ENCODE data around the gene GATC.
"Not testable (repeated sequence)": the region's sequence is repeated elsewhere in the genome, so short reads cannot be mapped to it uniquely, and the experiment has no call there.

GATC gene

GRCh38 chr12:120479458-120479857 is 33.2 kb downstream of the GATC start:
- H3K27me3 ChIP-seq (ENCODE audit: control insufficient read depth, insufficient read depth, low read length), result no peaks in the 10 kb centered on the region
- no peaks in the 10 kb centered on the region for H3K36me3 ChIP-seq (ENCODE audit: control insufficient read depth, insufficient read depth, low read length)
- no peak overlapping the region for H3K9ac ChIP-seq (ENCODE audit: low read length)
- no peaks in the 10 kb centered on the region for H3K9me3 ChIP-seq (ENCODE audit: control insufficient read depth, low read length)
- H3K4me1 ChIP-seq (ENCODE audit: control insufficient read depth, insufficient read depth, low read length), result no peaks in the 10 kb centered on the region
- no peak overlapping the region for H3K4me3 ChIP-seq (ENCODE audit: low read length)

GRCh38 chr12:120480211-120480610 is 34.0 kb downstream of the GATC start:
- Histone ChIP-seq H3K27me3 (ENCODE audit: control insufficient read depth, insufficient read depth, low read length) (no peaks in the 10 kb centered on the region), H3K9ac (ENCODE audit: low read length) (no peak overlapping the region), H3K4me1 (ENCODE audit: control insufficient read depth, insufficient read depth, low read length) (no peaks in the 10 kb centered on the region), H3K36me3 (ENCODE audit: control insufficient read depth, insufficient read depth, low read length) (no peaks in the 10 kb centered on the region), H3K4me3 (ENCODE audit: low read length) (no peak overlapping the region), H3K9me3 (ENCODE audit: control insufficient read depth, low read length) (no peaks in the 10 kb centered on the region)

- H3K4me1 ChIP-seq (ENCODE audit: control insufficient read depth, insufficient read depth, low read length), result no peaks in the 10 kb centered on the region
- H3K4me3 ChIP-seq (ENCODE audit: low read length), result no peak overlapping the region
- no peaks in the 10 kb centered on the region for H3K27me3 ChIP-seq (ENCODE audit: control insufficient read depth, insufficient read depth, low read length)
- H3K9ac ChIP-seq (ENCODE audit: low read length), result no peak overlapping the region
- no peaks in the 10 kb centered on the region for H3K36me3 ChIP-seq (ENCODE audit: control insufficient read depth, insufficient read depth, low read length)
- no peaks in the 10 kb centered on the region for H3K9me3 ChIP-seq (ENCODE audit: control insufficient read depth, low read length)
Observed at GRCh38 chr12:120481022-120481767, 35.0 kb downstream of the GATC start.

- no peaks in the 10 kb centered on the region for H3K36me3 ChIP-seq (ENCODE audit: control insufficient read depth, insufficient read depth, low read length)
- no peaks in the 10 kb centered on the region for H3K4me1 ChIP-seq (ENCODE audit: control insufficient read depth, insufficient read depth, low read length)
- no peak overlapping the region for H3K9ac ChIP-seq (ENCODE audit: low read length)
- H3K4me3 ChIP-seq (ENCODE audit: low read length), result no peak overlapping the region
- H3K27me3 ChIP-seq (ENCODE audit: control insufficient read depth, insufficient read depth, low read length), result no peaks in the 10 kb centered on the region
- H3K9me3 ChIP-seq (ENCODE audit: control insufficient read depth, low read length), result no peaks in the 10 kb centered on the region
Observed at GRCh38 chr12:120483621-120484020, 37.4 kb downstream of the GATC start.

GRCh38 chr12:120485961-120486881 is 40.0 kb downstream of the GATC start:
- Histone ChIP-seq H3K36me3 (ENCODE audit: control insufficient read depth, insufficient read depth, low read length) (no peaks in the 10 kb centered on the region), H3K9me3 (ENCODE audit: control insufficient read depth, low read length) (no peaks in the 10 kb centered on the region), H3K4me1 (ENCODE audit: control insufficient read depth, insufficient read depth, low read length) (no peaks in the 10 kb centered on the region), H3K27me3 (ENCODE audit: control insufficient read depth, insufficient read depth, low read length) (no peaks in the 10 kb centered on the region), H3K4me3 (ENCODE audit: low read length) (no peak overlapping the region), H3K9ac (ENCODE audit: low read length) (no peak overlapping the region)

- not testable (repeated sequence) for H3K27me3 ChIP-seq (ENCODE audit: control insufficient read depth, insufficient read depth, low read length); H3K9me3 ChIP-seq (ENCODE audit: control insufficient read depth, low read length); H3K4me3 ChIP-seq (ENCODE audit: low read length); H3K9ac ChIP-seq (ENCODE audit: low read length); H3K4me1 ChIP-seq (ENCODE audit: control insufficient read depth, insufficient read depth, low read length); H3K36me3 ChIP-seq (ENCODE audit: control insufficient read depth, insufficient read depth, low read length)
Observed at GRCh38 chr12:120487552-120487951, 41.3 kb downstream of the GATC start.

GRCh38 chr12:120488057-120488640 is 41.9 kb downstream of the GATC start:
- Histone ChIP-seq H3K9me3 (ENCODE audit: control insufficient read depth, low read length) (no peaks in the 10 kb centered on the region), H3K36me3 (ENCODE audit: control insufficient read depth, insufficient read depth, low read length) (no peaks in the 10 kb centered on the region), H3K4me3 (ENCODE audit: low read length) (no peak overlapping the region), H3K27me3 (ENCODE audit: control insufficient read depth, insufficient read depth, low read length) (no peaks in the 10 kb centered on the region), H3K9ac (ENCODE audit: low read length) (no peak overlapping the region), H3K4me1 (ENCODE audit: control insufficient read depth, insufficient read depth, low read length) (no peaks in the 10 kb centered on the region)

- H3K36me3 ChIP-seq (ENCODE audit: control insufficient read depth, insufficient read depth, low read length), result no peaks in the 10 kb centered on the region
- no peaks in the 10 kb centered on the region for H3K27me3 ChIP-seq (ENCODE audit: control insufficient read depth, insufficient read depth, low read length)
- H3K4me1 ChIP-seq (ENCODE audit: control insufficient read depth, insufficient read depth, low read length), result no peaks in the 10 kb centered on the region
- H3K4me3 ChIP-seq (ENCODE audit: low read length), result no peak overlapping the region
- H3K9ac ChIP-seq (ENCODE audit: low read length), result no peak overlapping the region
- H3K9me3 ChIP-seq (ENCODE audit: control insufficient read depth, low read length), result no peaks in the 10 kb centered on the region
Observed at GRCh38 chr12:120489018-120489417, 42.8 kb downstream of the GATC start.

GRCh38 chr12:120490325-120490724 is 44.1 kb downstream of the GATC start:
- Histone ChIP-seq H3K4me1 (ENCODE audit: control insufficient read depth, insufficient read depth, low read length) (no peaks in the 10 kb centered on the region), H3K36me3 (ENCODE audit: control insufficient read depth, insufficient read depth, low read length) (no peaks in the 10 kb centered on the region), H3K9me3 (ENCODE audit: control insufficient read depth, low read length) (no peaks in the 10 kb centered on the region), H3K27me3 (ENCODE audit: control insufficient read depth, insufficient read depth, low read length) (no peaks in the 10 kb centered on the region), H3K9ac (ENCODE audit: low read length) (no peak overlapping the region), H3K4me3 (ENCODE audit: low read length) (no peak overlapping the region)

GRCh38 chr12:120490833-120491512 is 44.7 kb downstream of the GATC start:
- no peaks in the 10 kb centered on the region for H3K9me3 ChIP-seq (ENCODE audit: control insufficient read depth, low read length)
- H3K4me3 ChIP-seq (ENCODE audit: low read length), result no peak overlapping the region
- no peaks in the 10 kb centered on the region for H3K36me3 ChIP-seq (ENCODE audit: control insufficient read depth, insufficient read depth, low read length)

GRCh38 chr12:120495186-120495730 is 49.0 kb downstream of the GATC start:
- peaks cover 5% of the 10 kb centered on the region for H3K4me1 ChIP-seq (ENCODE audit: control insufficient read depth, insufficient read depth, low read length)
- H3K9me3 ChIP-seq (ENCODE audit: control insufficient read depth, low read length), result no peaks in the 10 kb centered on the region
- H3K9ac ChIP-seq (ENCODE audit: low read length), result peak overlapping the region; percentile 68
- no peaks in the 10 kb centered on the region for H3K27me3 ChIP-seq (ENCODE audit: control insufficient read depth, insufficient read depth, low read length)
- H3K36me3 ChIP-seq (ENCODE audit: control insufficient read depth, insufficient read depth, low read length), result no peaks in the 10 kb centered on the region
- no peak overlapping the region for H3K4me3 ChIP-seq (ENCODE audit: low read length)

More at GRCh38 chr12:120490833-120491512, 44.7 kb downstream of the GATC start:
- Histone ChIP-seq H3K4me1 (ENCODE audit: control insufficient read depth, insufficient read depth, low read length) (no peaks in the 10 kb centered on the region), H3K9ac (ENCODE audit: low read length) (no peak overlapping the region), H3K27me3 (ENCODE audit: control insufficient read depth, insufficient read depth, low read length) (no peaks in the 10 kb centered on the region)

Data from mucosa of stomach (tissue), 1 donor.